GM21447 (cell line): ENCODE data around the gene IGSF21.

Experiments
- ATAC-seq: cut with Tn5 transposase; IDR thresholded peaks from one replicate; pipeline ENCODE4 v1.9.1; 2021; ENCODE audit not compliant: unreplicated experiment

Gene IGSF21

DNA sequence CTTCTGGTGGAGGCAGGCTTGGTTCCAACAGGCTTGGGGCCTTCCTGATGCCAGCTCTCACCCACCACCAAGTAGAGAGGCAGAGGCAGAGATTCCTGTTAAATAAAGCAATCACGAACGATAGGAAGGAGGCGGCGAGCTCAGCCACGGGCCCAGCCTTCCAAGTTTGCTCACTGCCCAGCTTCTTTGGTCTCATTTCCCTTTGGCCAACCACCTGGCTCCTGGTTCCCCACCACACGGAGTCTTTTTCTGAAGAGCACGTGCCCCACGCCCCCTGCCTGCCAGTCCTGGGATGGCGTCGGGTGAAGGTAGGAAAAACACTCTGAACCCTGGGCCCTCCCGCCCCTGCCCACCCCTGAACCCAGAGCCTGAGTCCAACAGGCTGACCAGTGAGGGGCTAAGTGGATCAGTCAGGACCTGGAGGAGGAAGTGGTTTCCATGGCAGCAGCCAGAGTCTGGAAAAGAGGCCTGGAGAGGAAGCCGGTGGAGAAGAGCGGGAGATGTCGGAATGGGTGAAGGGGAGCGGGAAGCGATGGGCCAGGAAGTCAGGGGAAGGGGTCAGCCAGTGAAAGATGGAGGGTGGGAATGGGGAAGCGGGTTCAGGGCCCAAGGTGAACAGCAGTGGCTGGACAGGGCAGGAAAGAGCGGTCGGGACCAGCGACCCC is 214.9 kb downstream of the IGSF21 start:
- ATAC-seq, result no peak

DNA sequence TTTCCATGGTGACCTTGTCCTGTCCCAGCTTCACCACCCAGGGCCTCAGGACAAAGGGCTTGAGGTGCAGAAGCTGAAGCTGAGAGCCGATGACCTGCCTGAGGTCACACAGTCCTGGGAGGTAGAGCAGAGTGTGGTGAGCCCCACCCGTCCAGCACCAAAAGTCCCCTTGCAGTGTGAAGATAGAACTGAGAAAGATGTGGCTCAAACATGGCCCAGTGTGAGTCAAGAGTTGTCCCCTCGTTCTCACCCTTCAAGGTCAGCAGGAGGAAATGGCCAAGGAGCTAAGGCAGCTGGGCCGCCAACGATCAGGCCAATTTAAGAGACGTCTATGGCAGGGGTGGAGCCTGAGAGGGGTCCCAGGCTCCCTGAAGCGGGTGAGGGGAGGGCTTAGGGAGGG is 215.7 kb downstream of the IGSF21 start:
- ATAC-seq, result no peak

- ATAC-seq, result no peak
These were observed 216.6 kb downstream of the IGSF21 start for GRCh38 chr1:18324246-18324645.

DNA sequence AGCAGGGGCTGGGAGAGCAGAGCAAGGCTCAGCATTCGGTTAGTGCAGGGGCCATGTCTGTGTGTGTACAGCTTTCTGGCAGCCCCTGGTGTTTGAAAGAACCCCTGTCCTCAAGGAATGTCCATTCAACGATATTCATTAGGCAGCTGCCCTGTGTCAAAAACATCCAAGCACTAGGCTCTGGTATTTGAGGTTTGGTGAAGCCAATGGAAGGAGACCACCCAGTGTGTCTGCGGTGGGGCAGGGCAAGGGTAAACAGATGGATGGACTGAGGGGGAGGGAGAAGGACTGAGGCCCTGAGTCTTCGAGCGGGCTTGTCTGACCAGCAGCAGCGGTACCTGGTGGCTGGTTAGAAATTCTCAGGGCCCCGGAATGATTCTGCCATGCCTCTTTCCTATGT is 217.5 kb downstream of the IGSF21 start:
- no peak for ATAC-seq

DNA sequence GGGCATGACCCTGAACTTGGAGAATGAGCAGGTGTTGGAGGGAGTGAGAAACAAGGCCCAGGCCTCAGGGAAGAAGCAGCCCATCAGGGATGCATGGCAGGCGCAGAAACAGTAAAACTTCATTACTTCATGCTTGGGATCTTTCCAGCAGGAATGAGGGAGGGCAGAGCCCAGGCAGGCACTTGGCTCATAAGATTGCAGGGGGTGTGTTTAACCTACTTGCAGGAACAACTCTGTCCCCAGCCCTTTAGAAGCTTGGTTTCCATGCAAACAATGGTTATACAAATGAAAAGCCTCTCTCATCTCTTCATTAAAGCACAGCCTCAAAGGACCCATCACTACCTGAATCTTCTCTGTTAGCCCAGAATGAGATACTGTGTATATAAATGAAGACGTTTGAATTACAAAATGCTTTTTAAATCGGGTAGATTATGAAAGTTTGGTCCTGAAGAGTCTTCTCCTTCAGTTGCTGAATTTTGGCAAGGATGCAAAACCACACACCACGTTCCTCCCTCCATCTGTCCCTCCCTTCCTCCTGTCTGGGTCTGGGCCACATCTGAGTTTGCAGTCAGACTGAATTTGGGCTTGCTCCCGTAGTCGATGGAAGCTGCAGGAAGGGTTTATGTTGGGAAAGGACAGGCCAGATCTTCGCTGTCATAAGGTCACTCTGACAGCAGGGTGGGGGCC is 218.8 kb downstream of the IGSF21 start:
- ATAC-seq, result no peak

GRCh38 chr1:18327650-18328049 is 220.1 kb downstream of the IGSF21 start:
- ATAC-seq, result no peak

DNA sequence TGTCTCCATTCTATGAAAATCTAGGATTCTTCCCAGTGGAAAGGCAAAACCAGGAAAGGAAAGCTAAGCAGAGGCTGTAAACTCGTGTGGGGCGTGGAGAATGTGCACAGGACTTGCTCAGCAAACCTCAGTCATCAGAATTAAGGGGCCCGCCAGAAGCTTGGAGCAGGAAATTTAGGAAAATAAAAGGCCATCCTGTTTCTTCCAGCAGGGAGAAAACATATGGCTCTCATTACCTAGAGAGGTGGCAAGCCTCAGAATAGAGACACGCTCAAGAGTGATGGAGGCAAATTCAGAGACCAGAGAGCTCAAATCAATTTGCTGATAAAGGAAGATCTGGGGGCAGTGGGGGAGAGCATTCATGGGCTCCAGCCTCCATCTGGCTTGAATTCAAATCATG is 221.2 kb downstream of the IGSF21 start:
- ATAC-seq, result no peak

- no peak for ATAC-seq
These were observed 222.1 kb downstream of the IGSF21 start for GRCh38 chr1:18329469-18330253.

GRCh38 chr1:18332576-18332975 is 225.0 kb downstream of the IGSF21 start:
- no peak for ATAC-seq

- ATAC-seq, result no peak
These were observed 225.6 kb downstream of the IGSF21 start for GRCh38 chr1:18333220-18333619.

GRCh38 chr1:18336801-18337200 is 229.2 kb downstream of the IGSF21 start:
- ATAC-seq, result no peak

GRCh38 chr1:18337757-18338156 is 230.2 kb downstream of the IGSF21 start:
- no peak for ATAC-seq

DNA sequence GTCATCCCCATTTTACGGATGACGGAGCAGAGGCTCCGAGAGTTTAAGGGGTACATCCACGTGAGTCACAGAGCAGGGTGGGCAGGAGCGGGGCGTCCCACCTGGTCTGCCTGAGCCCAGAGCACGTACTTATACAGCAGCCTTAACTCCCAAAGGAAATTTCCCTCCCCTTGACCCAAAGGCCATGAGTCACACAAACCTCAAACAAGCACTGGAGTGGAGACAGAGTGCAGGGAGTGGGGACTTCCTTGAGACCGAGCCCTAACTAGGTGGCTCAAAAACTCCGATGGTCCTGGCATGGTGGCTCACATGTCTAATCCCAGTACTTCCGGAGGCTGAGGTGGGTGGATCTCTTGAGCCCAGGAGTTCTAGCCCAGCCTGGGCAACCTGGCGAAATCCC is 231.6 kb downstream of the IGSF21 start:
- no peak for ATAC-seq

DNA sequence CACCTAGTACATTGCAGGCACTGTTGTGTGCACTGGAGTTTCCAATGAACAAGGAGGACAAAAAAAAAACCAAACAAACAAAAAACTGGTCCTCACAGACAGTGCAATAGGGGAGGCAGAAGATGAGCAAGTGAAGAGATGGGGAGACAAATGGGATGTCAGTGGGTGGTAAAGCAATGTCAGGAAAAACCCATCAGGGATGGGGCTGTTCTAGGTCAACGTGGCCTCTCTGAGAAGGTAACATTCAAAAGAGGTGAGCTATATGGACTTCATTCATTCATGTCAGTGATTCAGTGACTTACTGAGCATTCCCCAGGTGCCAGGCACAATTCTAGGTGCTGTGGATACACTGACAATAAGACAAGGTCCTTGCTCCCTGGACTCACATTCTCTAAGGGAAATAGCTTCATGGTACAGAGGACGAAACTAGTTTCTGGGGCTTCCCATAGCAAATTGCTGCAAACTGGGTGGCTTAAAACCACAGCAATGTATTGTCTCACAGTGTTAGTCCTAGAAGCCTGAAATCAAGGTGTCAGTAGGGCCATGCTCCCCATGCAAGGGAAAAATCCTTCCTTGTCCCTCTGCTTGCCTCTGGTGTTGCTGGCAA is 232.7 kb downstream of the IGSF21 start:
- ATAC-seq, result no peak

DNA sequence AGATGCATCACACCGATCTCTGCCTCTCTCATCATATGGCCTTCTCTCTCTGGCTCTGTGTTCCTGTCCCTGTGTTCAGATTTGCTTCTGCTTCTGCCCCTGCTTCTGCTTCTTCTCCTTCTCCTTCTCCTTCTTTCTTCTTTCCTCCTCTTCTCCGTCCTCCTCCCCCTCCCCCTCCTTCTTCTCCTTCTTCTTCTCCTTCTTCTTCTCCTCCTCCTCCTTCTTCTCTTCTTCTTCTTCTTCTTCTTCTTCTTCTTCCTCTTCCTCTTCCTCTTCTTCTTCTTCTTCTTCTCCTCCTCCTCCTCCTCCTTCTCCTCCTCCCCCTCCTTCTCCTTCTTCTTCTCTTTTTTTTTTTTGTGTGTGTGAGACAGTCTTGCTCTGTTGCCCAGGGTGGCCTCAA is 233.2 kb downstream of the IGSF21 start:
- no peak for ATAC-seq

- ATAC-seq, result no peak
These were observed 233.9 kb downstream of the IGSF21 start for GRCh38 chr1:18341291-18342069.

DNA sequence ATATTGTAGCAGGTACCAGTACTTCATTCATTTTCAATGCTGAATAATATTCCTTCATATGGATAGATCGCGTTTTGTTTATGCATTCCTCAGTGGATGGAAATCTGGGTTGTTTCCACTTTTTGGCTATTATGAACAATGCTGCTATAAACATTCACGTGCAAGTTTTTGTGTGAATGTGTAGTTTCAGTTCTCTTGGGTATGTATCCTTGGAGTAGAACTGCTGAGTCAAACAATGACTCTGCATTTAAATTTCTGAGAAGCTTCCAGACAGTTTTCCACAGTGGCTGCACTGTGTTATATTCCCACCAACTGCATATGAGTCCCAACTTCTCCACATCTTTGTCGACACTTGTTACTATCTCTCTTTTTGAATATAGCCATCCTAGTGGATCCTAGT is 235.1 kb downstream of the IGSF21 start:
- ATAC-seq, result no peak

DNA sequence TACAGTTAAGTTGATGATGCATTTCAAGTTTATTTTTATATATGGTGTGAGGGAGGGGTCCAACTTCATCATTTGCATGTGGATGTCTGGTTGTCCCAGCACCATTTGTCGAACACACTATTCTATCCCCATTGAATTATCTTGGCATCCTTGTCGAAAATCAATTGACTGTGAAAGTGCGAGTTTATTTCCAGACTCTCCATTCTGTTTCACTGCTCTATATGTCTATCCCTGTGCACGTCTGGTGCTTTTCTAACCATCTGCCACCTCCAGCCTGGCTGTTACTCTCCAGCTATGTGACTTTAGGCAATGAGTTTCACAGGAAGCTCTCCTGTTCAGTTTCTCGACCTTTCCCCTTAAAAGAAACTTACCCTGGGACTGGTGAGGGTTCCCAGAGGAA is 236.0 kb downstream of the IGSF21 start:
- ATAC-seq, result no peak

DNA sequence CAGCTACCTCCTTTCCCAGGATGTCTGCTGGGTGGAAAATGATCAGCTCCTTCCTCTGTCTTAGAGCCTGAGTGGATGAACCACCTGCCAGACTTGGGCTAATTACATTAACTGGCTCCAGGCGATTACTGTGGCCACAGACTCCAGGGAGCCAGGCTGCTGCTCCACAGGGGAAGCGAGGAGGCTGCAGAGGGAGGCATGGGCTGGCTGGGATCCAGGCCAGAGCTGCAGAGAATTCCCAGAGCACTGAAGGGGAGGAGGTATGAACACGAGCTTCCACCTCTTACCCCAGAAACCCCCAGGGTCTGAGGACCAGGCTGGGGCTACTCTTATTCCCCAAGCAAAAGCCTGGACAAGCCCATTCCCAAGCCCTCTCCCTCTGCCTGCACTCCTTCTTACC is 237.2 kb downstream of the IGSF21 start:
- ATAC-seq, result no peak

DNA sequence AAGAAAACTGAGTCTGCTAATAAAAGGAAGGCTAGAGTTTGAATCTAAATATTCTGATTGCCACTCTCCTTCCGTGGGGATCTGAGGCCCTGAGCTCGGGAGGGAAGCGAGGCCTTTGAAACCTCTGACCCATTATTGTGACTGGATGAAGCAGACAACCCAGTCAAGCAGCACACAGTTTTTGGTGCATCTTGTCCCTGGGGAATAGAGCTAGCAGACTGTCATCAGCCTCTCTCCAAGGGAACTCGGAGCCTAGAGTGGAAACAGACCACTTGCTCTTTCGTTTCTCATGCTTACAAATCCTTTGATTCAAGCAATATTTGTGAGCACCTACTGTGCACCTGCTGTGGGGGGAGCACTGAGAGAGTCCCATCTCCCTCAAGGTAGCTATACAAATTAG is 240.0 kb downstream of the IGSF21 start:
- ATAC-seq, result no peak

DNA sequence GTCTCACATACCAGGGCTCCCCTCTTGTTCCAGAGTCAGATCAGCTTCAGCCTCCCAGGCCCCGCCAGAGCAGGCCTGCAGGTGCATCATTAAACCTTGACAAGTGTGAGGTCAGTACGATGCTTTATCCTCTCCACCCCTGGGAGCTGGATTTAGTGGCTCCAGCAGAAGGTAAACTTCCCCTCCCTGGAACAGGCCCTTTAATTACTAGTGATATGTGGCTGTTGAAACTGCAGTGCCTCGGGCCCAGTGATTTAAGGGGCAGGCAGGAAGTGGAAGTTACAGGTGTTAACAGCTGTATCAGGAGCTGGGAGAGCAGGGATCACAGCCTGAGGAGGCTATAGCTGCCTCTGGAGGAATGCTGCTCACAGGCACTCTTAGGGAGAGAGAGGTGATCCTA is 240.8 kb downstream of the IGSF21 start:
- no peak for ATAC-seq
